DOHH2 (cell line): ENCODE measurements around the gene ZNRF2.

ENCODE experiments used
- H3F3A ChIP-seq: fragments of 200-600 bp; sonication (generic), shearing (Covaris generic); 2 replicates; pipeline ENCODE4 v1.6.0; 2016; ENCODE audit warnings: antibody characterized with exemption, mild to moderate bottlenecking; ENCODE audit not compliant: control insufficient read depth, insufficient read depth
- H3K27ac ChIP-seq: fragments of 200-600 bp; sonication (generic); 2 replicates; pipeline ENCODE4 v1.5.1; 2014; ENCODE audit warnings: low read depth, mild to moderate bottlenecking, low read length, moderate library complexity
- H3K27me3 ChIP-seq: fragments of 200-600 bp; sonication (generic); 2 replicates; pipeline ENCODE4 v1.6.1; 2014; ENCODE audit warnings: mild to moderate bottlenecking, low read length, mixed read lengths; ENCODE audit not compliant: control insufficient read depth
- H3K36me3 ChIP-seq: fragments of 200-600 bp; sonication (generic); 2 replicates; pipeline ENCODE4 v1.6.1; 2014; ENCODE audit warnings: mild to moderate bottlenecking, low read length, moderate library complexity, mixed read lengths; ENCODE audit not compliant: control insufficient read depth
- H3K4me1 ChIP-seq: fragments of 200-600 bp; sonication (generic); 2 replicates; pipeline ENCODE4 v1.6.1; 2014; ENCODE audit warnings: mild to moderate bottlenecking, low read length, mixed read lengths; ENCODE audit not compliant: control insufficient read depth
- H3K4me2 ChIP-seq: fragments of 200-600 bp; sonication (generic); 2 replicates; pipeline ENCODE4 v1.6.0; 2014; ENCODE audit warnings: mild to moderate bottlenecking, low read length, moderate library complexity
- H3K4me3 ChIP-seq: fragments of 200-600 bp; sonication (generic); 2 replicates; pipeline ENCODE4 v1.5.1; 2014; ENCODE audit warnings: mild to moderate bottlenecking, low read length, mixed read lengths
- H3K79me2 ChIP-seq: fragments of 200-600 bp; sonication (generic); 2 replicates; pipeline ENCODE4 v1.6.1; 2014; ENCODE audit warnings: mild to moderate bottlenecking, low read length, mixed read lengths; ENCODE audit not compliant: control insufficient read depth
- H3K9me2 ChIP-seq: fragments of 200-600 bp; sonication (generic); replicated peaks from 2 replicates; pipeline ENCODE4 v1.6.1; 2014; ENCODE audit warnings: mild to moderate bottlenecking, low read length, mixed read lengths; ENCODE audit not compliant: control insufficient read depth
- H3K9me3 ChIP-seq: fragments of 200-600 bp; sonication (generic); 2 replicates; pipeline ENCODE4 v1.6.1; 2014; ENCODE audit warnings: antibody characterized with exemption, low read length, mixed read lengths; ENCODE audit not compliant: control insufficient read depth, insufficient read depth
- H4K20me1 ChIP-seq: fragments of 200-600 bp; sonication (generic); 2 replicates; pipeline ENCODE4 v1.6.0; 2014; ENCODE audit warnings: low read depth, mild to moderate bottlenecking, antibody characterized with exemption, low read length, moderate library complexity; ENCODE audit not compliant: control insufficient read depth, insufficient read depth
- CTCF ChIP-seq: fragments of 200-600 bp; sonication (generic); IDR thresholded peaks from one replicate; pipeline ENCODE4 v1.5.1; 2014; ENCODE audit warnings: antibody characterized with exemption, mild to moderate bottlenecking, low read depth, low read length; ENCODE audit not compliant: poor library complexity, severe bottlenecking
- EZH2phosphoT487 ChIP-seq: fragments of 200-600 bp; sonication (generic); IDR thresholded peaks from 2 replicates; pipeline ENCODE4 v1.6.1; 2017; ENCODE audit warnings: borderline replicate concordance, mild to moderate bottlenecking, antibody characterized with exemption, low read length, moderate library complexity, mixed read lengths

The ZNRF2 gene

GRCh38 chr7:30364773-30365172 lies 80.4 kb downstream of the ZNRF2 start:
- H3K36me3 ChIP-seq, result peaks cover 11% of the 10 kb centered on the region
- peaks cover 14% of the 10 kb centered on the region for H3F3A ChIP-seq
- no peaks in the 10 kb centered on the region for H3K9me3 ChIP-seq
- 0 out of 2 replicates have a peak overlapping the region, but pooled peaks have one; percentile 18 for H3K4me2 ChIP-seq
- no peaks in the 10 kb centered on the region for H3K9me2 ChIP-seq
- TF ChIP-seq EZH2phosphoT487 (no peak), CTCF (no peak)
- no peaks in the 10 kb centered on the region for H3K27me3 ChIP-seq
- H3K4me3 ChIP-seq, result no peak overlapping the region
- no peak overlapping the region for H3K27ac ChIP-seq
- no peaks in the 10 kb centered on the region for H4K20me1 ChIP-seq
- H3K4me1 ChIP-seq, result peaks cover 30% of the 10 kb centered on the region
- H3K79me2 ChIP-seq, result no peaks in the 10 kb centered on the region

- H3K4me2 ChIP-seq, result no peak overlapping the region
- H3K27ac ChIP-seq, result no peak overlapping the region
- H3K4me3 ChIP-seq, result no peak overlapping the region
- H4K20me1 ChIP-seq, result no peaks in the 10 kb centered on the region
- peaks cover 16% of the 10 kb centered on the region for H3F3A ChIP-seq
- no peaks in the 10 kb centered on the region for H3K9me2 ChIP-seq
- H3K36me3 ChIP-seq, result peaks cover 11% of the 10 kb centered on the region
- H3K4me1 ChIP-seq, result peaks cover 30% of the 10 kb centered on the region
- TF ChIP-seq CTCF (no peak), EZH2phosphoT487 (no peak)
- no peaks in the 10 kb centered on the region for H3K79me2 ChIP-seq
- H3K27me3 ChIP-seq, result no peaks in the 10 kb centered on the region
- H3K9me3 ChIP-seq, result no peaks in the 10 kb centered on the region
Observed at GRCh38 chr7:30365621-30366020, 81.2 kb downstream of the ZNRF2 start.

GRCh38 chr7:30366606-30367005 lies 82.2 kb downstream of the ZNRF2 start:
- H3K9me3 ChIP-seq, result no peaks in the 10 kb centered on the region
- TF ChIP-seq CTCF, result no peak
- no peak for TF ChIP-seq EZH2phosphoT487
- H3K4me3 ChIP-seq, result no peak overlapping the region
- H3K4me1 ChIP-seq, result peaks cover 30% of the 10 kb centered on the region
- no peaks in the 10 kb centered on the region for H3K79me2 ChIP-seq
- peaks cover 13% of the 10 kb centered on the region for H3F3A ChIP-seq
- no peaks in the 10 kb centered on the region for H3K9me2 ChIP-seq
- no peak overlapping the region for H3K27ac ChIP-seq
- no peak overlapping the region for H3K4me2 ChIP-seq
- H4K20me1 ChIP-seq, result no peaks in the 10 kb centered on the region
- no peaks in the 10 kb centered on the region for H3K27me3 ChIP-seq
- H3K36me3 ChIP-seq, result peaks cover 12% of the 10 kb centered on the region
